Lower lobe of right lung (tissue), 2 donors: Measurements from ENCODE around the gene WDR5. TPM values are rescaled to one million over a fixed set of nuclear protein-coding genes. Genes with fewer than 3 reads are reported as not detected.
"Not testable (repeated sequence)": the region's sequence is repeated elsewhere in the genome, so short reads cannot be mapped to it uniquely, and the experiment has no call there.

ENCODE experiments used
- ATAC-seq, 2 donors: fragments of 200-7000 bp; cut with Tn5 transposase; one replicate each; pipeline ENCODE4 v1.9.1; 2020 to 2022; ENCODE audit warnings: mild to moderate bottlenecking in 2 of 2, moderate library complexity in 2 of 2
- DNase-seq: peaks from one replicate; pipeline ENCODE4 v3.0.0-alpha.2; 2020
- H3K27ac ChIP-seq: fragments of 200-600 bp; one replicate; pipeline ENCODE4 v1.8.0; 2022
- H3K27me3 ChIP-seq: fragments of 200-600 bp; one replicate; pipeline ENCODE4 v1.8.0; 2022; ENCODE audit warnings: low read depth
- H3K36me3 ChIP-seq: fragments of 200-600 bp; one replicate; pipeline ENCODE4 v1.8.0; 2022; ENCODE audit warnings: mild to moderate bottlenecking
- H3K4me1 ChIP-seq: fragments of 200-600 bp; one replicate; pipeline ENCODE4 v1.8.0; 2022
- H3K4me3 ChIP-seq: fragments of 200-600 bp; one replicate; pipeline ENCODE4 v1.8.0; 2022; ENCODE audit warnings: mild to moderate bottlenecking
- H3K9me3 ChIP-seq: fragments of 200-600 bp; one replicate; pipeline ENCODE4 v1.8.0; 2022
- CTCF ChIP-seq: fragments of 200-600 bp; IDR thresholded peaks from one replicate; pipeline ENCODE4 v1.8.0; 2022; ENCODE audit warnings: antibody characterized with exemption, mild to moderate bottlenecking
- intact Hi-C: fragments of 100-400 bp; cut with DNase I; formaldehyde crosslinking; loops from one replicate; pipeline ENCODE4 v1.11.0; 2022
- total RNA-seq: library from RNA; stranded (reverse); fragmentation: NEBNext Ultra II Directional; extraction: Animal tissue kit (Norgen Biotek cat#: 25700); gene quantifications from one replicate; pipeline ENCODE4 v1.2.1, GENCODE V29; 2021
- donor health status: DM: no; HTN: yes; CAD: no; lungs with severe emphysema.

Gene WDR5
- total RNA-seq, 1 donor from 2014 or later: 22.6 TPM

GRCh38 chr9:134101623-134102149 is 34.2 kb upstream of the WDR5 start:
- Histone ChIP-seq H3K27ac (no peak overlapping the region), H3K27me3 (no peaks in the 10 kb centered on the region), H3K4me3 (no peak overlapping the region), H3K9me3 (no peaks in the 10 kb centered on the region), H3K36me3 (no peaks in the 10 kb centered on the region), H3K4me1 (no peaks in the 10 kb centered on the region)
- TF ChIP-seq CTCF: no peak
- peak in 1 of 2 donors; percentile 18 for ATAC-seq
- no peak for DNase-seq
- intact Hi-C loops: no loop called here

- Histone ChIP-seq H3K27ac (no peak overlapping the region), H3K9me3 (no peaks in the 10 kb centered on the region), H3K4me1 (no peaks in the 10 kb centered on the region), H3K27me3 (no peaks in the 10 kb centered on the region), H3K4me3 (no peak overlapping the region), H3K36me3 (no peaks in the 10 kb centered on the region)
- no peak for TF ChIP-seq CTCF
- DNase-seq (no peak), ATAC-seq (no peak)
- intact Hi-C loops: no loop called here
These were observed 32.4 kb upstream of the WDR5 start for GRCh38 chr9:134103391-134103998.

GRCh38 chr9:134111064-134111463 is 24.8 kb upstream of the WDR5 start:
- no peak for TF ChIP-seq CTCF
- Histone ChIP-seq H3K9me3 (no peaks in the 10 kb centered on the region), H3K4me1 (no peaks in the 10 kb centered on the region), H3K27ac (no peak overlapping the region), H3K36me3 (no peaks in the 10 kb centered on the region), H3K27me3 (no peaks in the 10 kb centered on the region), H3K4me3 (no peak overlapping the region)
- ATAC-seq (no peak), DNase-seq (no peak)
- intact Hi-C loops: no loop called here

GRCh38 chr9:134112561-134112960 is 23.3 kb upstream of the WDR5 start:
- intact Hi-C loops: no loop called here
- ATAC-seq (no peak), DNase-seq (no peak)
- Histone ChIP-seq H3K9me3 (no peaks in the 10 kb centered on the region), H3K27ac (no peak overlapping the region), H3K4me3 (no peak overlapping the region), H3K27me3 (no peaks in the 10 kb centered on the region), H3K4me1 (no peaks in the 10 kb centered on the region), H3K36me3 (no peaks in the 10 kb centered on the region)
- no peak for TF ChIP-seq CTCF

- H3K27me3 ChIP-seq, H3K4me3 ChIP-seq, H3K27ac ChIP-seq, intact Hi-C loops, H3K4me1 ChIP-seq, DNase-seq, ATAC-seq, H3K36me3 ChIP-seq, H3K9me3 ChIP-seq: not testable (repeated sequence)
These were observed 16.9 kb upstream of the WDR5 start for GRCh38 chr9:134118972-134119371.

GRCh38 chr9:134123764-134124128 is 12.1 kb upstream of the WDR5 start:
- Histone ChIP-seq H3K4me1 (no peaks in the 10 kb centered on the region), H3K4me3 (no peak overlapping the region), H3K27me3 (no peaks in the 10 kb centered on the region), H3K36me3 (no peaks in the 10 kb centered on the region), H3K27ac (no peak overlapping the region), H3K9me3 (no peaks in the 10 kb centered on the region)
- intact Hi-C loops: no loop called here
- ATAC-seq (peak in 1 of 2 donors; percentile 34), DNase-seq (no peak)
- no peak for TF ChIP-seq CTCF
